GM08714 (cell line): Measurements from ENCODE around the gene CRLF1.
"Not testable (repeated sequence)": the region's sequence is repeated elsewhere in the genome, so short reads cannot be mapped to it uniquely, and the experiment has no call there.

Experiments used
- H3K4me3 ChIP-seq: fragments of 200-500 bp; sonication (Bioruptor generic); 2 replicates; pipeline ENCODE4 v1.5.1; 2014; ENCODE audit warnings: mild to moderate bottlenecking, low read length, inconsistent platforms
- ZNF274 ChIP-seq: IDR thresholded peaks from 2 replicates; pipeline ENCODE4 v1.6.1; 2012; ENCODE audit warnings: mild to moderate bottlenecking, low read depth, low read length

The CRLF1 gene

GRCh38 chr19:18608102-18608804, 1.7 kb upstream of the CRLF1 start:
- TF ChIP-seq ZNF274: no peak
- no peak overlapping the region for H3K4me3 ChIP-seq

- no peak overlapping the region for H3K4me3 ChIP-seq
- TF ChIP-seq ZNF274: no peak
These were observed 865 bp upstream of the CRLF1 start for GRCh38 chr19:18607226-18608101.

- H3K4me3 ChIP-seq: no peak overlapping the region
- no peak for TF ChIP-seq ZNF274
These were observed 886 bp downstream of the CRLF1 start for GRCh38 chr19:18605546-18606280.

DNA sequence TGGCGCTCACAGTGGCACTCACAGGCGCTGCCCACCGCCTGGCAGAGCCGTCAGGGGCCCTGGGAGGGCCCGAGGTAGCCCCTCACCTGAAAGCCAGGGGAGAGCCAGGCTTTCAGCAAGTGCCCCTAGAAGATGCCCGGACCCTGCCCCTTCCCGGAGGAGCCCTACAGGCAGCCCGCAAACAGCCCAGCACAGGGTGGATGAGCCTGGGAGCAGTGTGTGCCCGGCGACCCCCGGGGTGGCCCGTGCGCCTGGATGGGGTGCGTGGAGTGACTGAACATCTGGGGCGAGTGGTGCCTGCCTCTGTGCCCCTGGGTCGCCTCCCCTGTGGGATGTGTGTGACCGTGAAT, 1.4 kb downstream of the CRLF1 start:
- no peak for TF ChIP-seq ZNF274
- no peak overlapping the region for H3K4me3 ChIP-seq

DNA sequence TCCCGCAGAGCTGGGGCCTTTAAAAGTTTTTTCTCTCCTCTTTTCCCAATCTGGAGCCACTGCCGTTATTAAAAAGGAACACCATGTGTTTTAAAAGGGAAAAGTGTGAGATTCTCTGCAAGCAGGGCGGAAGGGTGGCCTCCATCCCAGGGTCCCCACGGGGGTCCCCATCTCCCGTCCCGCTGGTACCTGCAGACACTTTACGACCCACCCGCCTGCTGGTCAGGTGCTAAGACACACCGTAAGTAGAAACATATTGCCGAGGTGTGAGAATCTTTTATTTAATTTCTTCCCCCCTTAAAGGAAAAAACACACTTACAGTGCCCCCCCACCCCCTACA, 1.8 kb downstream of the CRLF1 start:
- no peak overlapping the region for H3K4me3 ChIP-seq
- TF ChIP-seq ZNF274: no peak

DNA sequence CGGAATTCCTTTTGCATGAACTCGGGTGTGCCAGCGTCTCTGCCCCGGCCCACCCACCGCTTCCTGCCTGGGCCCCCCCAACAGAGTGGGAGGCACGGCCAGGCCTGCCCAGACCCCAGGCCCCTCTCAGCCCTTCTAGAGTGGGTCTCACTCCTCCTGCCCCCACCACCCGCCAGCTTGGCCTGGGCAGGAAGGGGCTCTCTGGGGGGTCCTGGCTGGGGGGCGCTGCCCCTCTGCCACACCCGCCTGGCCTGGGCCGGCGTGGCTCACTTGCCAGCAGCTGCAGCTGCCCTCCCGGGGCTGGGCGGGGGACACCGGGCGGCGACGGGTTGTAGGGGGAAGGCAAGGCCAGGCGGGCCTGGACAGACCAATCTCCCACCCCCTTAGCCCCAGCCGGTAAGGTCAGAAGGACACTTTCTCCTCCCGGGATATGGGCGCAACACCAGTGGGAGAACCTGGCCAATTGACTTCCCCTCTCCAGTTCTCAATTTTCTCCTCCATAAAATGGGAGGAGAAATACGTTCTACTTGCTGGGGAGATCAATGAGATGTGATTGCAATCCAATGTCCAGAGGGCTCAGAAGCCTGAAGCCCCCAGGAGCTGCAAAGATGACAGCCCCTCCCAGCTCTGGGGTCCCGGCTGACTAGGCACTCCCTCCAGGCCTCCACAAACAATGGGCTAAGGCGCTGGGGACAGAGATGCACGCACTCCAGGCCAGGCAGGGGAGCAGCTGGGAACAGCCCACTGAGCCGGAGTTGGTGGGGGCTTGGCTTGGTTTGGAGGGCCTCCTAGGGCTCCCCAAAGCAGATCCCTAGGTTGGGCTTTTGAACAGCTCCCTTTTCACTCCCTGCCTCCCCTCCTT, 2.4 kb downstream of the CRLF1 start:
- H3K4me3 ChIP-seq: no peak overlapping the region
- no peak for TF ChIP-seq ZNF274

DNA sequence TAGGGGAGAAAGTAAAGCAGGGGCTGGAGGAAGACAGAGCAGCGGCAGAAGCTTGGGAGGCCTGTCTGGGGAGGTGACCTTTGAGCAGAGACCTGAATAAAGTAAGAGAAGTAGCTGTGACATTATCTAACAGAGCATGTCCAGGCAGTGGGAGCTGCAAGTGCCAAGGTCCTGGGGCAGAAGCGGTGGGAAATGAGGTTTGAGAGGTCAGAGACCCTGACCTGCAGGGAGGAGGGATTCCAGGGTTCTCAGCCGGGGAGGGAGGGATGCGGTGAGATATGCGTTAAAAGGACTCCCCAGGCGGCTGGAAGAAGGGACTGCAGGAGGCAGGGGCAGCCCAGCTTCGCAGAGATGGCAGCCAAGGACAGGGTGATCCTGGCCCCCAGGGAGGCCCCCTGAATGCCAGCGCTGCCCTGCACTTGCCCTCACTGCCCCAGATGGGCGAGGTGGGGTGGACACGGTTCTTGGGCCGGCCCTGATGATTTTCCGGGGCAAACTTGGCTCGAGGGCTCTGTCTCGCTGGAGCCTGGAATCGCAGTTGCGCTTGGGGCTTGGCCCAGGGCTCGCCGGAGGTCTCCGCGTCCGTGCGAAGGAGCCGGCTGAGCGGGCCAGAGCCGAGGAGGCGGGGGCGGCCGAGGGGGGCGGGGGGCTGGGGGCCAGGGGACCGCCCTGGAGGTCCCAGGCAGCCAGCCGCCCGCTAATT, 3.2 kb downstream of the CRLF1 start:
- no peak overlapping the region for H3K4me3 ChIP-seq
- no peak for TF ChIP-seq ZNF274

- no peak overlapping the region for H3K4me3 ChIP-seq
- no peak for TF ChIP-seq ZNF274
These were observed 4.7 kb downstream of the CRLF1 start for GRCh38 chr19:18601875-18602274.

GRCh38 chr19:18600692-18601397, 5.8 kb downstream of the CRLF1 start:
- not testable (repeated sequence) for H3K4me3 ChIP-seq

DNA sequence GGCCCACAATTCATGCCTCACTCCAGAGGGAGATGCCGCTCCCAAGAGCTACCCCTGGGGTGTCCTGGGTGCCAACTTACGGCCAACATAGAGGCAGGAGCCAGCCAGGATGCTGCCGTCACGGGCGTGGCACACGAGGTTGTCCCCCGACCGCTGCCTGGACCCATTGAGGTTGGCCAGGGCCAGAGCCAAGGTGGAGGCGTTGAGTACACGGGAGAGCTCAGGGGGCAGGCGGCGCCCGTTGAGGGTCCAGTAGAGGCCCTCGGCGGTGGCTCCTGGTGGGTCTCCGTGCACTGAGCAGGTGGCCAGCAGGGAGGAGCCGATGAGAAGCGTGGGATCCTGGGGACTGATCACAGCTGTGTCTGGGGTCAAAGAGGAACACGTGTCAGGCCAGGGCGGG, 7.1 kb downstream of the CRLF1 start:
- TF ChIP-seq ZNF274: no peak

GRCh38 chr19:18597809-18598660, 8.6 kb downstream of the CRLF1 start:
- no peak overlapping the region for H3K4me3 ChIP-seq
- TF ChIP-seq ZNF274: no peak

More for the DNA sequence above, 7.1 kb downstream of the CRLF1 start:
- H3K4me3 ChIP-seq: no peak overlapping the region

DNA sequence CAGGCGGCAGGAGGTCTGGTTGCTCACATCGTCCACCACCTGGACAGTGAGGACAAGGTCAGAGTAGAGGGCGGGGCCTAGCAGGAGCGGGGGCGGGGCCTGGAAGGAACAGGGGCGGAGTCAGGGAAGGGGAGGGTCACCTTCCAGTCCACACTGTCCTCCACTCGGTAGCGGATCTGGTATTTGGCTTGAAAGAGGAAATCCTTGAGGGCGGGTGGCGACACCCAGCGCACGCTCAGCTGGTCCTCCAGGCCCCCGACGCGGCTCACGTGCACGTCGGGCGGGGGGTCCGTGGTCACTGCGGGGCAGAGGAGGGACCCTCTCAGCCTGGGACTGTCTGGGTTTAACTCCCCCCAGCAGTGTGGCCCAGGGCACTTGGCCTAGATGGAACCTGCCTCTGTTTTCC, 9.8 kb downstream of the CRLF1 start:
- no peak for TF ChIP-seq ZNF274
- no peak overlapping the region for H3K4me3 ChIP-seq
